Measurements from ENCODE around the gene CHST8. TPM values are rescaled to one million over a fixed set of nuclear protein-coding genes. Genes with fewer than 3 reads are reported as not detected.

Gene CHST8
- total RNA-seq, 1 experiment from 2014 or later: 33.5 TPM

- TF ChIP-seq NR3C1 (CRISPR knock-in tag; conservative IDR thresholded peaks at IDR 0.05; ENCODE audit: low read depth): no peak
Measured at GRCh38 chr19:33780251-33780650, 158.5 kb downstream of the CHST8 start (continued).

- DNase-seq (ENCODE audit: low spot score) (no peak), ATAC-seq (no peak)
- Mint-ChIP-seq H3K27me3 (ENCODE audit: low read depth) (peaks cover 12% of the 10 kb centered on the region), H3K4me1 (peaks cover 16% of the 10 kb centered on the region), H3K27ac (no peak overlapping the region), H3K9me3 (no peaks in the 10 kb centered on the region), H3K4me3 (no peak overlapping the region), H3K36me3 (no peaks in the 10 kb centered on the region)
- POLR2A ChIA-PET: no interaction called here
- CTCF ChIA-PET: interaction anchor here (0.9 kb wide), 1 partner anchor 14 kb away, joined by 3 read pairs; no protein-coding TSS in a partner anchor
- no peak for TF ChIP-seq HMGXB4 (CRISPR knock-in tag; IDR thresholded peaks at IDR 0.05)
- no peak for TF ChIP-seq ZNF416 (CRISPR knock-in tag; IDR thresholded peaks at IDR 0.05)
- no peak for TF ChIP-seq ZMAT4 (CRISPR knock-in tag; IDR thresholded peaks at IDR 0.05)
- TF ChIP-seq E2F5 (CRISPR knock-in tag; IDR thresholded peaks at IDR 0.05): no peak
- no peak for TF ChIP-seq NFYB (CRISPR knock-in tag; conservative IDR thresholded peaks at IDR 0.05; ENCODE audit: low read depth)
- TF ChIP-seq SOX15 (CRISPR knock-in tag; IDR thresholded peaks at IDR 0.05): no peak
- no peak for TF ChIP-seq ZNF263 (CRISPR knock-in tag; IDR thresholded peaks at IDR 0.05; ENCODE audit: low read depth)
- no peak for TF ChIP-seq CREM (CRISPR knock-in tag; IDR thresholded peaks at IDR 0.05)
- TF ChIP-seq AFF4 (CRISPR knock-in tag; IDR thresholded peaks at IDR 0.05; ENCODE audit: borderline replicate concordance): no peak
- no peak for TF ChIP-seq E2F1 (CRISPR knock-in tag; IDR thresholded peaks at IDR 0.05)
- no peak for TF ChIP-seq TCF7 (CRISPR knock-in tag; IDR thresholded peaks at IDR 0.05; ENCODE audit: low read depth)
- TF ChIP-seq PRDM15 (CRISPR knock-in tag; IDR thresholded peaks at IDR 0.05): no peak
- TF ChIP-seq SP1 (CRISPR knock-in tag; conservative IDR thresholded peaks at IDR 0.05): no peak
- TF ChIP-seq FOXJ3 (CRISPR knock-in tag; IDR thresholded peaks at IDR 0.05; ENCODE audit: borderline replicate concordance): no peak
- no peak for TF ChIP-seq ZBTB43 (CRISPR knock-in tag; IDR thresholded peaks at IDR 0.05)
- no peak for TF ChIP-seq ZNF532 (CRISPR knock-in tag; IDR thresholded peaks at IDR 0.05; ENCODE audit: borderline replicate concordance)
- TF ChIP-seq ZNF232 (CRISPR knock-in tag; IDR thresholded peaks at IDR 0.05): no peak
- TF ChIP-seq CREB1 (CRISPR knock-in tag; IDR thresholded peaks at IDR 0.05): no peak
Measured at GRCh38 chr19:33780746-33781145, 159.0 kb downstream of the CHST8 start.

Measured in WTC11 (cell line).